Germinal center (tissue), 1 donor: ENCODE data around the gene BMPR1A.

Experiments
- DNase-seq: peaks from one replicate; pipeline ENCODE4 v3.0.0; 2012; ENCODE audit warnings: mixed read lengths, low spot score

The BMPR1A gene

GRCh38 chr10:86802473-86803108, 46.2 kb downstream of the BMPR1A start:
- DNase-seq = no peak

- no peak for DNase-seq
Measured at GRCh38 chr10:86803156-86803555, 46.7 kb downstream of the BMPR1A start.

DNA sequence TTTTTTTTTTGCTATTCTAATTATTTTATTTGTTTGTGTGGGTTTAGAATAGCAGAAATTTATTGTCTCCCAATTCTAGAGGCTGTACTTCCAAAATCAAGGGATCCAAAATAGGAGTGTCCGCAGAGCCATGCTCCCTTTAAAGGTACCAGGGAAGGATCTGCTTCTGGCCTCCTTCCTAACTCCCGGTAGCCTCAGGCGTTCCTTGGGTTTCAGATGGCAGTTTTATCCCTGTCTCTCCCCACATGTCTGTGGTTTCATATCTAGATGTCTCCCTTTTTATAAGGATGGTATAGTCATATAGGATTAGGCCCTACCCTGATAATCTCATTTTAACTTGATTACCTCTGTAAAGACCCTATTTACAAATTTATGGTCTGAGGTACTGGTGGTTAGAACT, 48.4 kb downstream of the BMPR1A start:
- DNase-seq = no peak

- no peak for DNase-seq
Measured at GRCh38 chr10:86813101-86813500, 56.7 kb downstream of the BMPR1A start.

DNA sequence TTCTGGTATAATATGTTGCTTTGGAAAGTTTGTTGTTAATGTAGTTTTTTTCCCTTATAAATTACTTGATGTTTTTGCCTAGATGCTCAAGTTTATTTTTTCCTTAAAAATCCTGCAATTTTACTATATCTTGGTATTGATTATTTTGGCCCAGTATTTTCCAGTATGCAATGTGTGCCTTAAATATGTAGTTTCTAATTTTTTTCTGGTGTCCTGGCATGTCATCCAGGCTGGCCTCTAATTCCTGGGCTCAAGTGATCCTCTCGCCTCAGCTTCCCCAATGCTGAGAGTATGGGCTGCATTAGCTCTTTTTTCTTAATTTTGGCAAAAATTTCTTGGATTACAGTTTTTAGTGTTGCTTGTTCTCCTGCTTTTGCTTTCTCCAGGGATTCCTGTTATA, 57.6 kb downstream of the BMPR1A start:
- DNase-seq = no peak

DNA sequence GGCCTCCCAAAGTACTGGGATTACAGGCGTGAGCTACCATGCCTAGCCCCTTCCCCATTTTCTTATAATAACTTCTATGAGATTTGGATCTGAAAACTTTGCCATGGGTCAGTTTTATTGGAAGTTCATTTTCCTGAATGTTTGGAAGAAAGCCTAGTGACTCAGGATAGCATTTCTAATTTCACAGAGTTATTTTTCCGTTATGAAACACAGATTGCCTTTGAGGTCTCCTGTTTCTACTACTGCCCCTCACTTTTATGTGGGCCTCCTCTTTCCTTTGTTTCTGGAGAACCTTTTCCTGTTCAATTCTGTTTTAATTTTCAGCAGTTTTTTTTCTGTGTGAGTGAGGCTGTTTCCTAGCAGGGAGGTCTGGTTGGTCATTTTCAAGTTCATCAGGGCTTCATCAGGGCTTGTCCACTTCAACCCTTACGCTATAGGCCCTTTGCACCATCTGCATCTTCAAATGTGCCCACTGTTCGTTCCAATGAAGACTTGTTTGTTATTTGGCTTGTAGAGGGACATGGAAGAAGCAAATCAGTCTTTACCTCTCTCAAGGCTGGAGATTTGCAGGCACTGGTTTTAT, 58.7 kb downstream of the BMPR1A start:
- DNase-seq = no peak

DNA sequence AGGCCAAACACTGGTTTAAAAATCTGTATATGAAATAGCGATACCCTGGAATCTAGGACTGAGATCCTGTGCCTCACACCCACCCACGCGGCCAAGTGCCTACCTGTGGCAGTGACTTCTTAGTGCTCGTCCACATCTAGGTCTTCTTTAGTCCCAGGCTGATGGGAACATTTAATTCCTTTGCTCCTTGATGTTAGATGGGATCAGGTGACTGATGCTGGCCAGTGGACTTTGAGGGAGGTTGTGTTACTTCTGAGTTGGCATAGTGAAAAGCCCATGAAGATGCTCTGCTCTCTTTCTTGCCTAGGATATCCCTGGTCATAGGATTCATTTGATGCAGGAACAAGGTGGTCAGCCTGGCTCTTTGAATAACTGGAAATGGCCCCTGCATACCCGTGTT, 59.2 kb downstream of the BMPR1A start:
- DNase-seq = no peak

DNA sequence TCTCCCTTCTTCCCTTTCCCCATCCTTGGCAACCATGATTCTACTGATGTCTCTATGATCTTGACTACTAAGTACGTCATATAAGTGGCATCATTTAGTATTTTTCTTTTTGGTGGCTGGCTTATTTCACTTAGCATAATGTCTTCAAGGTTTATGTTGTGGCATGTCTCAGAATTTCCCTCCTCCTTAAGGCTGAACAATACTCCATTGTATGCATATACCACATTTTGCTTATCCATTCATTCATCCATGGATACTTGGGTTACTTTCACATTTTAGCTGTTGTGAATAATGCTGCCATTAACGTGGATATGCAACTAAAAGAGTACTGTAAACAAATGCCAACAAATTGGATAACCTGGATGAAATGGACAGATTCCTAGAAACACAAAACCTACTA, 60.8 kb downstream of the BMPR1A start:
- DNase-seq = no peak

- DNase-seq = no peak
Measured at GRCh38 chr10:86819567-86819966, 63.1 kb downstream of the BMPR1A start.

GRCh38 chr10:86820509-86820908, 64.1 kb downstream of the BMPR1A start:
- DNase-seq = no peak

- DNase-seq = no peak
Measured at GRCh38 chr10:86821388-86821999, 65.1 kb downstream of the BMPR1A start.

DNA sequence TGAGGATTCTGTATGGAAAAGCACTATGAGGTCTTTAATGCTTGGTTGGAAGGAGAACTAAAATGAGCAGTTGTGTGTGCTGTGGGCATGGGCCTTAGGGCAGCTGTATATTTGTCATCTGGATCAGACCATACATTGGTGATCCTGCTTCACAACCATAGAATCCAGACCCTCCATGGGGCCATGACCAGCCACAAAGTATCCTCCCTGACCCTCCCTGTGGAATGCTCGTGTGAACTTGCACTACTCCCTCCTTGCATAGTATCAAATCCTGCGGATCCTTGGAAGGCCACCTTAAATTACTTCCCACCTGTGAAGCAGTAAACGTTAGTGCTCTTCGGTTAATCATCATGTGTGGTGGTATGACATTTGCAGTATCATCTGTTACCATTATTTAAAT, 67.1 kb downstream of the BMPR1A start:
- DNase-seq = no peak

DNA sequence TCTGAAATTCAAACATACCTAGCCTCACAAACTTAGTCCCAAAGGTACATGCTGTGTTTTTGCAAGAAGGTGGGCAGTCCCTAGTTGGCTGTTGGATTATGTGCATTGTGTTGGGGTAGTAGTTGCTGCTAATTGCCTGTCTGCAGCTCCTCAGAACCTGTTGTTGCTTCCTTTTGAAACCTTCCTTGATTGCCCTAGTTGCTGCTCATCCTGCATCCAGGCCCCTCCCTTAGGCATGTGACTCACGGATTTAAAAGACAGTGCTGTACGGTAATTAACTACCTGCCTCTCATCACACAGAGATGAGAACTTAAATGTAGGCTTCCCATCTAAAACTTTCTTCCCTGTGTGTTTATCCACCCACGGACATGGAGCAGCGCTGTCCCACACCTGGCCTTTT, 67.7 kb downstream of the BMPR1A start:
- DNase-seq = no peak

DNA sequence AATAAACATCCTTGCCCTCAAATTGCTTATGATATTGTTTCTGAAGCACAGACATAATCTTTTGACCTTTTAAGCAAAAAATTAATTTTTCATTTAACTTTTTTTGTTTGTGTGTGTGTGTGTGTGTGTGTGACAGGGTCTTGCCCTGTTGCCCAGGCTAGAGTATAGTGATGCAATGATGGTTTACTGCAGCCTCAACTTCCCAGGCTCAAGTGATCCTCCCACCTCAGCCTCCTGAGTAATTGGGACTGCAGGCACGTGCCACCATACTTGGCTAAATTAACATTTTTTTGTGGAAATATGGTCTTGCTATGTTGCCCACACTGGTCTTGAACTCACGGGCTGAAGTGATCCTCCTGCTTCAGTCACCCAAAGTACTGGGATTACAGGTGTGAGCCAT, 68.9 kb downstream of the BMPR1A start:
- DNase-seq = no peak

DNA sequence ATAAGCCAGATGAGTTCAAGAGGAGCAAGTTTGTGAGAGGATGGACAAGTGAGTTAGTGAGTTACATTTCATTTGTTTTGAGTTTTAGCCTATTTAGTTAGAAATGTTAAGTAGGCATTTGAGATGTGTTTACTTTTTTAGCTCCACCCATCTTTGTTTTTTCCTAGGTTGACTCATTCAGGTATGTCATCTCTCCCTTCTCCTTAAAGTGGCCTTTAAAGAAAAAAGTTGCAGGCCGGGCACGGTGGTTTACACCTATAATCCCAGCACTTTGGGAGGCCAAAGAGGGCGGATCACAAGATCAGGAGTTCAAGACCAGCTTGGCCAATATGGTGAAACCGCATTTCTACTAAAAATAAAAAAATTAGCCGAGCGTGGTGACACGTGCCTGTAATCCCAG, 71.2 kb downstream of the BMPR1A start:
- no peak for DNase-seq

GRCh38 chr10:86828145-86828544, 71.7 kb downstream of the BMPR1A start:
- DNase-seq = no peak

GRCh38 chr10:86829472-86829871, 73.1 kb downstream of the BMPR1A start:
- no peak for DNase-seq

DNA sequence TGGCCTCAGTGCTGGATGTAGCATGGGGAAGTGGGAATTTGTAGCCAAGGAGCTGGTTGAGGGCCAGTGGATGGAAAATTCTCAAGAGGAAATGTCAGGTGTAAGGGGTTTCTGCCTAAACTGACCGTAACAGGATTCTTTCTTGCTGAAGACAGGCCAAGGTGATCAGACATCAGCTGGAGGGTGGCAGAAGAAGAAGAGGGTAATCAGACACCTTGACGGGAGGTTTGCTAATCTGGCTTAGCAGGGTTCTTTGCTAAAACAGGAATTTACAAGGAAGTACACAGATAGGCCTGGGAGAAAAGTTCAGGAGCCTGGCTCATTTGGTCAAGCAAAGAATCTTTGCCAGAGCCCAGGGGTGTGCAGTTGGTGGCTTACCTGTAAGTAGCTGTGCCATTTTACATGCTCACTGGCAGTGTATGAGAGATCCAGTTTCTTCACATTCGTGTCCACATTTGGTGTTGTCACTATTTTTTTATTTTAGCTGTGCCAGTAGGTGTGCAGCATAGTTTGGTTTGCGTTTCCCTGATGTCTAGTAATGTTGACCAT, 73.7 kb downstream of the BMPR1A start:
- no peak for DNase-seq

DNA sequence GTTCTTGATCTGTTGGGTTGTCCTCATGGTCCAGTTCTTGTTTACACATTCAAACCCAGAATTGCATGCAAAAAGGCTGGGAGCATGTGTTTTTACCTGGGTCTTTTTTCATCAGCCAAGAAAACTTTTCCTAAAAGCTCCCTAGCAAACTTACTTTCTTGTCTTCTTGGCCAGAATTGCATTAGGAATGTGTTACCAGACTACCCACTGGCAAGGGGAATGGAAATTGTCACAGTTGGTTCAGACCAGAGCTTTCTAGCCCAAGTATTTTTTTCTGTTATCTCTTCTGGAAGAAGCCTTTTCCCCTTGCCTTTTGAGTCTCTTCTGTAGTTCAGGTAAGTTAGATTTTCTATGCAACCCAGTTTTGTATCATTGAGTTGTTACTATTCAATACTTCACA, 77.5 kb downstream of the BMPR1A start:
- no peak for DNase-seq

DNA sequence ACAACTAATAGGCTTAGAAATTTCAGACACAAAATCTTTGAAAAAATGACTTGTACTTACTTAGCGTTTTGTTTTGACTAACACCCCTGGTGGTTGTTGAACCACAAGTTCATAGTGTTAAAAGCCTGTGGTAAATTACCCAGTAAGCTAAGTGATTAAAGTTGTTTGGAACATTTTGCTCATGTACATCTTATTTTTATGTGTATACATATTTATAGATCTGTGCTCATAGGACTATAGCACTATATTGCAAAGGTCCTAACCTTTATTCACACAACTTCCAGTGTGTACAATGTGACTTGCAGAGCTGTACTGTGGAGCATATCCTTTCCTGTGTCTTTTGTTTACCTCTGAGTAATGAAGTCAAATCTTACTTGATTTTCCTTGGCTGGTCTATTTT, 79.6 kb downstream of the BMPR1A start:
- DNase-seq = no peak

- DNase-seq = no peak
Measured at GRCh38 chr10:86837663-86838062, 81.2 kb downstream of the BMPR1A start.

DNA sequence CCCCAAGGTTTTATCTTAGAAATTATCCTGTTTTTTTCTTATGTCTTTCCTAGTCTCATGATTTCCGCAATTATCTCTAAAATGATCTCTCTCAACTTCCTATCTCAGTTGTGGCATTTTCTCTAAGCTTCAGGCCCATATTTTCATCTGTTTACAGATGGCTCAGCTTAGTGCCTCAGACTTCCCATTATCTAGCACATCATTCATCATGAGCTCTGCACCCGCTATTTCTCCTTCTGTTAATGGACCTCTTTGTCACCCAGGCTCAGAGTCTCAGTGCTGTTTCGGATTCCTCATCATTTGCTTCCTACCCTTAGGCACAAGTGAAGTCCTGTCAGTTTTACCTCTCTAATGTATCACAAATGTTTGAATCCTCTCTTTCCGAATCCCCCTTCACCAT, 84.1 kb downstream of the BMPR1A start:
- DNase-seq = no peak

DNA sequence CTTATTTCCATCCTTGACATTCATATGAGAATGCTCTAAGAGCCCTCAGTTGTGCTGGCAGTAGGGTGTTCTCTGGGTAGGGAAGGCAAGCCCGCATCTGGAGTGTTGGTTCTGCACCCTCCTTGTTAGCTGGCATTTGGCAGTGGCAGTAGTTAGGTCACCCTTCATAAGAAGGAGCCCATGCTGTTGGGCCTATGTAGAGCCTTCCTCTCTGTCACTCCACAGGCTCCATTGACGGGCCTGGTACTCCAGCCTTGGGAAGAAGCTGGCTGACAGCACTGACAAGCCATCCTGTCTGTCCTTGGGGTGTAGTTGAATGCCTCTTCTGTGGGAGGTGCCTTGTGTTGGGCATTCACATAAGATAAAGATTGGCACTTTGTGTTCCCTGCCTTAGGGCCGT, 89.7 kb downstream of the BMPR1A start:
- DNase-seq = no peak

- DNase-seq = no peak
Measured at GRCh38 chr10:86848747-86849146, 92.3 kb downstream of the BMPR1A start.
